Upper lobe of left lung (tissue), 6 donors: ENCODE data around the gene KLF15. TPM values are rescaled to one million over a fixed set of nuclear protein-coding genes. Genes with fewer than 3 reads are reported as not detected.

Experiments
- ATAC-seq, 2 donors: fragments of 200-7000 bp; cut with Tn5 transposase; one replicate each; pipeline ENCODE4 v1.9.1; 2022; ENCODE audit warnings: mild to moderate bottlenecking in 2 of 2, moderate library complexity in 2 of 2; ENCODE audit not compliant: low FRiP score in 2 of 2
- DNase-seq, 2 donors: peaks; one replicate each; pipeline ENCODE4 v3.0.0-alpha.2; 2019 to 2020
- H3K27ac ChIP-seq, 4 donors: fragments of 200-600 bp; sonication (generic); one replicate each; pipeline ENCODE4 v1.5.1; 2016 to 2019
- H3K27me3 ChIP-seq, 4 donors: fragments of 200-600 bp; sonication (generic); one replicate each; pipeline ENCODE4 v1.5.1; 2017 to 2019
- H3K36me3 ChIP-seq, 4 donors: fragments of 200-600 bp; sonication (generic); one replicate each; pipeline ENCODE4 v1.5.1; 2016 to 2019
- H3K4me1 ChIP-seq, 4 donors: fragments of 200-600 bp; sonication (generic); one replicate each; pipeline ENCODE4 v1.5.1; 2018 to 2019
- H3K4me3 ChIP-seq, 4 donors: fragments of 200-600 bp; sonication (generic); one replicate each; pipeline ENCODE4 v1.5.1; 2017 to 2019; ENCODE audit warnings: mild to moderate bottlenecking in 2 of 4, moderate library complexity in 1 of 4
- H3K9me3 ChIP-seq, 4 donors: fragments of 200-600 bp; sonication (generic); one replicate each; pipeline ENCODE4 v1.5.1; 2018 to 2019
- CTCF ChIP-seq, 6 experiments: fragments of 450-650 bp in 4 of 6; fragments of 200-600 bp in 2 of 6; sonication (generic) in 2 of 6; IDR thresholded peaks; one replicate each; pipeline ENCODE4 v1.5.1; 2016 to 2019; ENCODE audit warnings: antibody characterized with exemption in 6 of 6
- EP300 ChIP-seq, 4 donors: sonication (generic); formaldehyde crosslinking; IDR thresholded peaks; one replicate each; pipeline ENCODE4 v1.5.1; 2017; ENCODE audit warnings: antibody characterized with exemption in 4 of 4, control low read depth in 2 of 4
- POLR2A ChIP-seq, 4 donors: fragments of 450-650 bp; IDR thresholded peaks; one replicate each; pipeline ENCODE4 v1.5.1; 2016 to 2017; ENCODE audit warnings: antibody characterized with exemption in 4 of 4, mild to moderate bottlenecking in 2 of 4
- POLR2AphosphoS5 ChIP-seq, 2 donors: sonication (generic); formaldehyde crosslinking; IDR thresholded peaks; one replicate each; pipeline ENCODE4 v1.5.1; 2017; ENCODE audit warnings: antibody characterized with exemption in 2 of 2
- WGBS, 2 donors: methylation state at CpG; one replicate each; pipeline ENCODE4 v1.1.5; 2017 to 2018; 5-methylcytosine and 5-hydroxymethylcytosine counted together
- total RNA-seq, 6 donors: library from RNA; depleted of rRNA in 4 of 6; stranded (reverse); fragments of >200 nt in 4 of 6; gene quantifications; one replicate each; pipeline versions ENCODE4 v1.1.0 to v1.2.1, GENCODE V29; 2016 to 2021
- donor health status: DM: no; HTN: no; CAD: no; lungs with moderate emphysema.
- donor health status: DM: no; HTN: yes; CAD: no; lungs with severe emphysema.

Gene KLF15
- total RNA-seq, 6 donors from 2014 or later = 21.6 to 52.4 (median 38.3) TPM

- 64 to 81% methylated on average over 20 to 21 of the region's 21 CpGs for WGBS, 2 donors
- Histone ChIP-seq H3K4me3 (no peak overlapping the region), H3K4me1 (peaks cover 2 to 14% (median 9%) of the 10 kb centered on the region in 4 donors), H3K27ac (peak overlapping the region in 3 of 4 donors; percentile 10 to 70 (median 48)), H3K27me3 (no peaks in the 10 kb centered on the region), H3K36me3 (no peaks in the 10 kb centered on the region), H3K9me3 (no peaks in the 10 kb centered on the region)
- ATAC-seq (peak in 1 of 2 donors; percentile 20), DNase-seq (peak in 1 of 2 donors; percentile 66)
- TF ChIP-seq POLR2AphosphoS5 (IDR thresholded peaks at IDR 0.05) (no peak), POLR2A (IDR thresholded peaks at IDR 0.05) (no peak), CTCF (IDR thresholded peaks at IDR 0.05) (no peak), EP300 (IDR thresholded peaks at IDR 0.05) (no peak)
Observed at GRCh38 chr3:126373682-126374601, 16.7 kb upstream of the KLF15 start.

- no peak for ATAC-seq
- Histone ChIP-seq H3K4me1 (peaks cover 2 to 14% (median 9%) of the 10 kb centered on the region in 4 donors), H3K36me3 (no peaks in the 10 kb centered on the region), H3K27me3 (no peaks in the 10 kb centered on the region), H3K9me3 (no peaks in the 10 kb centered on the region), H3K27ac (no peak overlapping the region), H3K4me3 (no peak overlapping the region)
- WGBS, 2 donors = 90 to 97% methylated on average over 3 to 4 of the region's 4 CpGs
- TF ChIP-seq POLR2A (IDR thresholded peaks at IDR 0.05) (no peak), POLR2AphosphoS5 (IDR thresholded peaks at IDR 0.05) (no peak), EP300 (IDR thresholded peaks at IDR 0.05) (no peak), CTCF (IDR thresholded peaks at IDR 0.05) (no peak)
- DNase-seq = no peak
Observed at GRCh38 chr3:126373146-126373613, 16.0 kb upstream of the KLF15 start.

- no peak for ATAC-seq
- 73 to 83% methylated on average over 8 to 10 of the region's 12 CpGs for WGBS, 2 donors
Observed at GRCh38 chr3:126372413-126373145, 15.4 kb upstream of the KLF15 start.

GRCh38 chr3:126371096-126371705, 14.0 kb upstream of the KLF15 start:
- H3K36me3 ChIP-seq = no peaks in the 10 kb centered on the region
- ATAC-seq (no peak), DNase-seq (no peak)
- TF ChIP-seq CTCF (IDR thresholded peaks at IDR 0.05) (no peak), POLR2A (IDR thresholded peaks at IDR 0.05) (no peak), POLR2AphosphoS5 (IDR thresholded peaks at IDR 0.05) (no peak), EP300 (IDR thresholded peaks at IDR 0.05) (no peak)
- no peak overlapping the region for H3K27ac ChIP-seq
- 85 to 90% methylated on average over 9 to 22 of the region's 22 CpGs for WGBS, 2 donors
- no peaks in the 10 kb centered on the region for H3K9me3 ChIP-seq
- H3K4me1 ChIP-seq = peaks cover 2 to 14% (median 9%) of the 10 kb centered on the region in 4 donors
- H3K27me3 ChIP-seq = no peaks in the 10 kb centered on the region
- H3K4me3 ChIP-seq = no peak overlapping the region

More at GRCh38 chr3:126372413-126373145, 15.4 kb upstream of the KLF15 start:
- TF ChIP-seq CTCF (IDR thresholded peaks at IDR 0.05) = no peak
- no peak for TF ChIP-seq EP300 (IDR thresholded peaks at IDR 0.05)
- no peak for TF ChIP-seq POLR2AphosphoS5 (IDR thresholded peaks at IDR 0.05)
- DNase-seq = no peak
- Histone ChIP-seq H3K36me3 (no peaks in the 10 kb centered on the region), H3K4me1 (peaks cover 2 to 14% (median 9%) of the 10 kb centered on the region in 4 donors), H3K9me3 (no peaks in the 10 kb centered on the region), H3K27ac (no peak overlapping the region), H3K4me3 (no peak overlapping the region), H3K27me3 (no peaks in the 10 kb centered on the region)
